C4-2B (cell line): ENCODE measurements around the gene SLC39A11.

Source experiments
- H3K27ac ChIP-seq: fragments of 450-650 bp; 2 replicates; pipeline ENCODE4 v1.5.1; 2017
- ZFX ChIP-seq: fragments of 450-650 bp; IDR thresholded peaks from 2 replicates; pipeline ENCODE4 v1.6.1; 2017
- TF ChIP-seq, protein P1 (sequence below): fragments of 450-650 bp; conservative IDR thresholded peaks from 2 replicates; pipeline ENCODE4 v1.5.1; 2017; ENCODE audit warnings: mild to moderate bottlenecking

The SLC39A11 gene

DNA sequence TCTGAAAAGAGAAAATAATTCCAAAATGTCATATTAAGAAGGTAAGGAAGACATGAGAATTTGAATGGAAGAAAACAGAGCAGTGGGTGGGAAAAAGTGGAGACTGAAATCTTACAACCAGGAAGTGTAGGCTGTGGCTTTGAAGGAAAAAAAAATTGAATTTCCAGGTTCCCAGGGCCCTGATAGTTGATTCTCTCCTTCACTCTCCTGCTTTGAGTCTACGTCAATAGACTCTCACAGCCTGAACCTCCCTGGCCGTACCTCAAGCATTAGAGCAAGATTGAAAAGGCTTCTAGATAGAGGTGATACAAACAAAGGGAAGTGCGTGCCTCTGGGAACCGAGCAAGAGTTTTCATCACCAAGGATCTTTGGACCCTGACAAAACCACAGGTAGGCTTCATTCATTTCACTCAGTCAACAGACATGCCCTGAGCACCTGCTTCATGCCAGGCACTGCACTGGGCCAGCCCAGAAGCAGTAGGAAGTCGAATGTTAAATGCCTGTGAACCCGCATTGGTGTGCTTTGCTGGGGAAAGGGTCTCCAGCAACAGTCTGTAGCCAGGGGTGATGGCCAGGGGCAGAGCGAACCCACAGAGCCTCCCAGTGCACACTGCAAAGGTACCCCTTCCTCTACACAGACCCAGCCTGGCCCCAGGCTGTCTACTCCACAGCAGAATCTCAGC lies 163.9 kb downstream of the SLC39A11 start:
- H3K27ac ChIP-seq: no peak overlapping the region
- TF ChIP-seq ZFX: no peak
- TF ChIP-seq, protein P1, sequence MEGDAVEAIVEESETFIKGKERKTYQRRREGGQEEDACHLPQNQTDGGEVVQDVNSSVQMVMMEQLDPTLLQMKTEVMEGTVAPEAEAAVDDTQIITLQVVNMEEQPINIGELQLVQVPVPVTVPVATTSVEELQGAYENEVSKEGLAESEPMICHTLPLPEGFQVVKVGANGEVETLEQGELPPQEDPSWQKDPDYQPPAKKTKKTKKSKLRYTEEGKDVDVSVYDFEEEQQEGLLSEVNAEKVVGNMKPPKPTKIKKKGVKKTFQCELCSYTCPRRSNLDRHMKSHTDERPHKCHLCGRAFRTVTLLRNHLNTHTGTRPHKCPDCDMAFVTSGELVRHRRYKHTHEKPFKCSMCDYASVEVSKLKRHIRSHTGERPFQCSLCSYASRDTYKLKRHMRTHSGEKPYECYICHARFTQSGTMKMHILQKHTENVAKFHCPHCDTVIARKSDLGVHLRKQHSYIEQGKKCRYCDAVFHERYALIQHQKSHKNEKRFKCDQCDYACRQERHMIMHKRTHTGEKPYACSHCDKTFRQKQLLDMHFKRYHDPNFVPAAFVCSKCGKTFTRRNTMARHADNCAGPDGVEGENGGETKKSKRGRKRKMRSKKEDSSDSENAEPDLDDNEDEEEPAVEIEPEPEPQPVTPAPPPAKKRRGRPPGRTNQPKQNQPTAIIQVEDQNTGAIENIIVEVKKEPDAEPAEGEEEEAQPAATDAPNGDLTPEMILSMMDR: no peak

DNA sequence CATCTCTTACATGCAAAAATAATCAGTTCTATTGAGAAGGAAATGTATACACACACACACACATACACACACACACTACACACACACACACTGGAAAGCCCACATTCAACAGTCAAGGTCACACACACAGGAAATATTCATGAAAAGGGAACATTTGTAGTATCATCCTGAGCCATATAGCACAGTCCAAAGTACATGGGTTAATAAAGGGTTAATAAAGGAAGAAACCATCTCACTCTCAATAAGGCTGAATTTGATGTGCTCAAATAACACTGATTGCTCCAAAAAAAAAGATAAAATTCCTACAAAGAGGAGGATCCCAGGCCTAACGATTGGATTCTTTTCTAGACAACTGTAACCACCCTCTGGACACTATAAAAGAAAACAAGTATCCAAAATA lies 164.7 kb downstream of the SLC39A11 start:
- TF ChIP-seq, protein P1: no peak
- TF ChIP-seq ZFX: no peak
- H3K27ac ChIP-seq: no peak overlapping the region

DNA sequence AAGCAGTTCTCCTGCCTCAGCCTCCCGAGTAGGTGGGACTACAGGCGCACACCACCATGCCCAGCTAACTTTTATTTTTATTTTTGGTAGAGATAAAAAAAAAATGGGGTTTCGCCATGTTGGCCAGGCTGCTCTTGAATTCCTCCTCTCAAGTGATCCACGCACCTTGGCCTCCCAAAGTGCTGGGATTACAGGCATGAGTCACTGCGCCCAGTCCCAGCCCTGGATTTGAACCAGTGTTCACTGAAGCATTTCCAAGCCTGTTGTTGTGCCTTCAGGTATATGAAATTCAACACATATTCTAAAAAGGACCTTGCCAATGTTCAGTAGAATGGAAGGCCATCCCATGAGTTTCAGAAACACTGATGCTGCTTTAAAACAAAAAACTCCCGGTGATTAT lies 165.3 kb downstream of the SLC39A11 start:
- no peak for TF ChIP-seq ZFX
- TF ChIP-seq, protein P1: no peak
- no peak overlapping the region for H3K27ac ChIP-seq

DNA sequence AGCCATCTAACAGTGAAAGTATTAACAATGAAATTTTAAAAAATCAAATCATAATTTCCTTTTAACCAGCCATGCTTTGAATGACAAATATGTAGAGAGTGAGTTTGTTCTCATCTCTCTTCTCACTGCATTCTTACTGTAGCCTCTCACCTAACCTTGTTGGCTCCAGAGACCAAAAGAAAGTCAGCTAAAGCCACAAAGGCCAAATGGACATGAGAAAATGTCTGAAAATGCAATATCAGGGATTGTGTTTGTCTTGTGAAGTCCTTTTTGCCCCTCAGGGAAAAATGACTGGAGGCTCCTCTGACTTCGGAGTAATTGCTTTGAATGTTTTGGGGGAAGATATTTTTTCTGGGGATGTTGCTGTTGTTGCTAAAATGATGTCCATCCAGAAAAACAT lies 166.3 kb downstream of the SLC39A11 start:
- TF ChIP-seq, protein P1: no peak
- TF ChIP-seq ZFX: no peak
- H3K27ac ChIP-seq: no peak overlapping the region

DNA sequence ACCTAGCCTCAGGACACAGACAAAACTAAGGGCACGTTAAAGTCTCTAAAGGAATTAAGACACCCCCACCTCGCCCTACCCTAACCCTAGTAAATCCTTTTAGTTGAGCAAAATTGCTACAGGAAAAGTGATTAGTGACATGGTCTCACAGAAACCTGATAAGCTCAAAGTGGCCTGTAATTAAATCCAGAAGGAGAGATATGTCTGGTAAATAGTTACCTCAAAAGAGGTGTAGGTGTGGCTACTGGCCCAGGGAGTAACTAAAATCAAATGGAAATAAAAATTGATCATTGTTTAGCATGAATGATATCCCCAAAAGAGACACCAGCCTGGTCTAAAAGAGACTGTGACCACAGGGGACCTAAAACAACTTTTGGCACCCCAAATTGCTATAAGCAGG lies 168.3 kb downstream of the SLC39A11 start:
- no peak overlapping the region for H3K27ac ChIP-seq
- TF ChIP-seq ZFX: no peak
- TF ChIP-seq, protein P1: no peak

DNA sequence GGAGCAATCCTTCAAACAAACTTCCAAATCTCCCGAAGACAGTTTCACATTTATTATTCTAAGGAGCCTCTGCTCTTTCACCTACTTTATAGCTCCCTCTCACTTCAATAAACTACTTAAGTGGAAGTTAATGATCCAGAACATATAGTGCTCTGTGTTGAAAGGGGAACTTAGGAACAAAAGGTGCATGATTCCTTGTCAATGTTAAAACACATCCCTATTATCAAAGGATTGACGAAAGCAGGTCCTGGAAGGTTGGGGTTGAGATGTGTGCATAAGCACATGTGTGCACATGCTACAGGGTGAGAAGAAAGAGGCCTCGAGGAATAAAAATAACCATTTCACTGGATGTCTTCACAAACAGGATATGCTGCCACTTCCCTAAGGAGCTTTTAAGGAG lies 170.3 kb downstream of the SLC39A11 start:
- TF ChIP-seq, protein P1: no peak
- no peak for TF ChIP-seq ZFX

DNA sequence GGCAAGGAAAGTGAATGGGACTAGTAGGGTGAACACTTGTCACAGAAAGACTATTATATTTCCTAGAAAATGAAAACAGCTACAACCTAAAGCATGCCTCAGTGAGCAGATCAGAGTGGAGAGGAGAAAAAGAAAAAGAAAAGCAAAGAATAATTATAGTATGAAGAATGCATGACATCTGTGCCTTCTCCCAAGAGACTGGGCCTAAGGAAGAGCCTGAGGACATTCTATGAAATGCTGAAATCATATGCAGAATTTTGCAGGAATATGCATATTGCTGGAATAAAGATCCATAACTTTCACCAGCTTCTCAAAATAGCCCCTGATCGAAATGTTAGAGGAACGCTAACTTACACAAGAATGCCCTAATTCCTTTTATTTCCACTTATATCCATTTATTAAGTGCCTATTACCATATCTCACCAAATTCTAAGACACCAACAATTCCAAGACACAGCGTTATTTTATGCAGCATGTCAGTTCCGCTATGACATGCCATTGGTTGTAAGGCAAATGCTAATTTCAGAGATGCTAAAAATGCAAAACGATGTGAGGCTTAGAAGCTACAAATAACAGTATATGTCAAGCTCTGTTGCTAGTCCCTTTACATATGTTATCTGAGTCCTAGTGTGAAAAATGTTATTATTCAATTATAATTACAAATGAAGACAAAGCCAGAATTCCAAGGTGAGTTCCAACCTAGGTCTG lies 171.0 kb downstream of the SLC39A11 start:
- no peak overlapping the region for H3K27ac ChIP-seq
- TF ChIP-seq, protein P1: no peak

More for the DNA sequence above, 170.3 kb downstream of the SLC39A11 start:
- no peak overlapping the region for H3K27ac ChIP-seq
